NCI-H1930 (cell line): ENCODE results near the gene EIPR1.
A peak's percentile ranks its signal among the peaks of the same experiment; 100 is the strongest.
"Not testable (repeated sequence)": the region's sequence is repeated elsewhere in the genome, so short reads cannot be mapped to it uniquely, and the experiment has no call there.

Experiments used
- DNase-seq, 2 experiments: peaks; one replicate each; lab custom pipeline; 2025; lab: John Stamatoyannopoulos, UW

Gene EIPR1

GRCh38 chr2:3403587-3404334 is 26.1 kb upstream of the EIPR1 start:
- no peak for DNase-seq

GRCh38 chr2:3399829-3400228 is 22.2 kb upstream of the EIPR1 start:
- DNase-seq = no peak

- no peak for DNase-seq
Observed at GRCh38 chr2:3399381-3399780, 21.8 kb upstream of the EIPR1 start.

- no peak for DNase-seq
Observed at GRCh38 chr2:3398857-3399256, 21.2 kb upstream of the EIPR1 start.

- DNase-seq = no peak
Observed at GRCh38 chr2:3396920-3397559, 19.4 kb upstream of the EIPR1 start.

GRCh38 chr2:3392216-3392615 is 14.6 kb upstream of the EIPR1 start:
- DNase-seq = no peak

- no peak for DNase-seq
Observed at GRCh38 chr2:3390041-3390440, 12.4 kb upstream of the EIPR1 start.

- no peak for DNase-seq
Observed at GRCh38 chr2:3389193-3389592, 11.6 kb upstream of the EIPR1 start.

GRCh38 chr2:3388412-3388738 is 10.8 kb upstream of the EIPR1 start:
- no peak for DNase-seq

- no peak for DNase-seq
Observed at GRCh38 chr2:3387644-3388411, 10.2 kb upstream of the EIPR1 start.

- no peak for DNase-seq
Observed at GRCh38 chr2:3387011-3387410, 9.4 kb upstream of the EIPR1 start.

GRCh38 chr2:3386448-3386958 is 8.9 kb upstream of the EIPR1 start:
- no peak for DNase-seq

- DNase-seq = peak; percentile 78 to 88
Observed at GRCh38 chr2:3379647-3380534, 2.3 kb upstream of the EIPR1 start, which contains the start of gene TRAPPC12. TRAPPC12 (plus strand) TSS chr2:3379694; CDS start chr2:3387624, 7,930 bp downstream.

GRCh38 chr2:3379339-3379646 is 1.7 kb upstream of the EIPR1 start:
- no peak for DNase-seq

- DNase-seq = peak in 1 of 2 experiments; percentile 9
Observed at GRCh38 chr2:3377279-3377611, 373 bp downstream of the EIPR1 start.

GRCh38 chr2:3376821-3377220 is 797 bp downstream of the EIPR1 start:
- no peak for DNase-seq

GRCh38 chr2:3369340-3370181 is 8.1 kb downstream of the EIPR1 start:
- not testable (repeated sequence) for DNase-seq

GRCh38 chr2:3368261-3368722 is 9.3 kb downstream of the EIPR1 start:
- DNase-seq = no peak

- no peak for DNase-seq
Observed at GRCh38 chr2:3365219-3365618, 12.4 kb downstream of the EIPR1 start.

- no peak for DNase-seq
Observed at GRCh38 chr2:3361518-3362389, 15.9 kb downstream of the EIPR1 start.
